B cell (primary cell): Measurements from ENCODE around the gene TPCN2. TPM values are rescaled to one million over a fixed set of nuclear protein-coding genes. Genes with fewer than 3 reads are reported as not detected.
"Not testable (repeated sequence)": the region's sequence is repeated elsewhere in the genome, so short reads cannot be mapped to it uniquely, and the experiment has no call there.

Experiments used
- ATAC-seq: fragments of 200-7000 bp; cut with Tn5 transposase; one replicate; pipeline ENCODE4 v1.10.0; 2021; ENCODE audit warnings: low read depth, mild to moderate bottlenecking, moderate number of reproducible peaks, moderate library complexity
- CTCF ChIA-PET: fragments of 350-600 bp; sonication (Branson Sonifier 250); formaldehyde crosslinking; loops from one replicate; lab custom pipeline; 2021; ENCODE audit warnings: antibody characterized with exemption, inconsistent platforms; lab: Charles Lee
- POLR2A ChIA-PET: fragments of 350-600 bp; sonication (Branson Sonifier 250); formaldehyde crosslinking; loops from one replicate; lab custom pipeline; 2021; ENCODE audit warnings: antibody characterized with exemption; lab: Charles Lee
- DNase-seq: peaks from one replicate; pipeline ENCODE4 v3.0.0; 2013
- H2AFZ ChIP-seq: 2 replicates; pipeline ENCODE4 v1.6.1; 2012; ENCODE audit warnings: mild to moderate bottlenecking, low read depth, low read length; ENCODE audit not compliant: insufficient read depth, poor library complexity, severe bottlenecking
- H3K27ac ChIP-seq, 2 donors: 1 replicate in 1 of 2; 2 replicates in 1 of 2; pipeline ENCODE4 v1.5.1; 2012 to 2013; ENCODE audit warnings: low read length in 2 of 2, mild to moderate bottlenecking in 2 of 2, moderate library complexity in 1 of 2
- H3K27me3 ChIP-seq, 4 experiments: fragments of 200-600 bp in 1 of 4; sonication (generic) in 1 of 4; replicated peaks in 1 of 4; 1 replicate in 2 of 4; 2 replicates in 2 of 4; pipeline versions ENCODE4 v1.6.1 to v1.7.0; 2013 to 2016; ENCODE audit warnings: low read length in 3 of 4, mild to moderate bottlenecking in 2 of 4, mixed read lengths in 1 of 4, moderate library complexity in 1 of 4; ENCODE audit not compliant: insufficient read depth in 4 of 4, control insufficient read depth in 3 of 4; ENCODE audit errors: control extremely low read depth in 1 of 4
- H3K36me3 ChIP-seq, 2 experiments: replicated peaks in 1 of 2; 1 replicate in 1 of 2; 2 replicates in 1 of 2; pipeline versions ENCODE4 v1.6.1 to v1.7.1; 2013; ENCODE audit warnings: low read length in 1 of 2; ENCODE audit not compliant: insufficient read depth in 2 of 2, control insufficient read depth in 1 of 2; ENCODE audit errors: control extremely low read depth in 1 of 2, extremely low read depth in 1 of 2
- H3K4me1 ChIP-seq, 2 donors: fragments of 200-600 bp in 1 of 2; sonication (generic) in 1 of 2; 1 replicate in 1 of 2; 2 replicates in 1 of 2; pipeline versions ENCODE4 v1.5.1 to v1.6.1; 2013 to 2017; ENCODE audit warnings: low read length in 2 of 2; ENCODE audit not compliant: control insufficient read depth in 2 of 2, insufficient read depth in 2 of 2
- H3K4me2 ChIP-seq: replicated peaks from 2 replicates; pipeline ENCODE3; 2012; ENCODE audit warnings: mild to moderate bottlenecking, low read depth, low read length; ENCODE audit not compliant: poor library complexity, severe bottlenecking
- H3K4me3 ChIP-seq, 5 experiments: fragments of 200-600 bp in 1 of 5; sonication (generic) in 1 of 5; 1 replicate in 3 of 5; 2 replicates in 2 of 5; pipeline versions ENCODE4 v1.5.1 to v1.7.0; 2011 to 2016; ENCODE audit warnings: low read length in 4 of 5, mild to moderate bottlenecking in 4 of 5, low read depth in 2 of 5, control low read depth in 1 of 5, moderate library complexity in 1 of 5; ENCODE audit not compliant: insufficient read depth in 1 of 5; ENCODE audit errors: control extremely low read depth in 1 of 5, extremely low read depth in 1 of 5
- H3K79me2 ChIP-seq: fragments of 200-600 bp; sonication (generic); one replicate; pipeline ENCODE4 v1.6.0; 2016; ENCODE audit warnings: low read length; ENCODE audit not compliant: control insufficient read depth, insufficient read depth
- H3K9ac ChIP-seq: fragments of 200-600 bp; sonication (generic); 2 replicates; pipeline ENCODE4 v1.6.1; 2017; ENCODE audit warnings: mild to moderate bottlenecking, low read length, moderate library complexity
- H3K9me3 ChIP-seq, 3 donors: one replicate each; pipeline versions ENCODE4 v1.6.1 to v1.7.1; 2013; ENCODE audit warnings: low read length in 2 of 3; ENCODE audit not compliant: control insufficient read depth in 2 of 3, insufficient read depth in 1 of 3; ENCODE audit errors: control extremely low read depth in 1 of 3
- H4K20me1 ChIP-seq: 2 replicates; pipeline ENCODE4 v1.6.0; 2012; ENCODE audit warnings: mild to moderate bottlenecking, low read length; ENCODE audit not compliant: insufficient read depth, control insufficient read depth, poor library complexity, severe bottlenecking
- H3K27ac Mint-ChIP-seq: one replicate; pipeline ENCODE4 v1.8.0; 2021; ENCODE audit warnings: mixed read lengths
- H3K27me3 Mint-ChIP-seq: one replicate; pipeline ENCODE4 v1.8.0; 2021; ENCODE audit warnings: mixed read lengths
- H3K4me1 Mint-ChIP-seq: one replicate; pipeline ENCODE4 v1.8.0; 2021; ENCODE audit warnings: mixed read lengths
- H3K4me3 Mint-ChIP-seq: one replicate; pipeline ENCODE4 v1.8.0; 2021; ENCODE audit warnings: mixed read lengths
- H3K9me3 Mint-ChIP-seq: one replicate; pipeline ENCODE4 v1.8.0; 2022; ENCODE audit warnings: mixed read lengths; ENCODE audit not compliant: insufficient read depth
- CTCF ChIP-seq: fragments of 200-600 bp; IDR thresholded peaks from one replicate; pipeline ENCODE4 v1.8.0; 2022; ENCODE audit warnings: antibody characterized with exemption, mild to moderate bottlenecking
- EZH2 ChIP-seq: IDR thresholded peaks from 2 replicates; pipeline ENCODE4 v1.6.1; 2012; ENCODE audit warnings: borderline replicate concordance, low read depth, mild to moderate bottlenecking, moderate library complexity, low read length; ENCODE audit not compliant: insufficient read depth, poor library complexity, severe bottlenecking
- WGBS: methylation state at CpG from one replicate; pipeline ENCODE4 v1.1.5; 2013; ENCODE audit warnings: missing lambda C conversion rate; ENCODE audit not compliant: insufficient coverage; 5-methylcytosine and 5-hydroxymethylcytosine counted together
- intact Hi-C: fragments of 100-400 bp; cut with micrococcal nuclease; formaldehyde crosslinking; loops from one replicate; pipeline ENCODE4 v1.10.0; 2022
- polyA plus RNA-seq: library from polyadenylated mRNA; depleted of rRNA; stranded (reverse); fragments of >200 nt; gene quantifications from 2 replicates; pipeline ENCODE4 v1.2.3, GENCODE V29; 2012
- total RNA-seq, 2 donors: library from RNA; stranded (reverse); fragments of 120-200 nt in 1 of 2; gene quantifications; 1 replicate in 1 of 2; 2 replicates in 1 of 2; pipeline versions ENCODE4 v1.2.3 to v1.2.4, GENCODE V29; 2013 to 2022

TPCN2 gene
- total and polyA plus RNA-seq, 2 donors (not counting 1 experiment from before 2014, with no cell fraction given): 16.8 to 71.4 TPM

- ChIA-PET POLR2A (no interaction called here), CTCF (no interaction called here)
- WGBS: 100% methylated on average over 1 of the region's 4 CpGs
- no peak overlapping the region for H3K27ac ChIP-seq
- H3K4me1 ChIP-seq: peaks cover 0 to 3% of the 10 kb centered on the region in 2 donors
- peaks cover 5% of the 10 kb centered on the region for H3K4me1 Mint-ChIP-seq
- H3K36me3 ChIP-seq: no peaks in the 10 kb centered on the region
- no peak overlapping the region for H3K4me3 ChIP-seq
- TF ChIP-seq CTCF (no peak), EZH2 (no peak)
- no peak overlapping the region for H2AFZ ChIP-seq
- H3K27ac Mint-ChIP-seq: no peak overlapping the region
- no peaks in the 10 kb centered on the region for H4K20me1 ChIP-seq
- no peak for DNase-seq
- H3K9me3 Mint-ChIP-seq: peaks cover 11% of the 10 kb centered on the region
- H3K27me3 Mint-ChIP-seq: no peaks in the 10 kb centered on the region
- H3K9me3 ChIP-seq: peaks cover 0 to 39% (median 7%) of the 10 kb centered on the region in 3 donors
- intact Hi-C loops: no loop called here
- H3K27me3 ChIP-seq: no peaks in the 10 kb centered on the region
- no peaks in the 10 kb centered on the region for H3K79me2 ChIP-seq
- ATAC-seq: no peak
- no peak overlapping the region for H3K4me3 Mint-ChIP-seq
- H3K9ac ChIP-seq: no peak overlapping the region
- H3K4me2 ChIP-seq: no peak overlapping the region
These were observed 84.5 kb downstream of the TPCN2 start for GRCh38 chr11:69133251-69133650.

GRCh38 chr11:69134182-69134581, 85.5 kb downstream of the TPCN2 start:
- H3K4me3 Mint-ChIP-seq, H3K27ac Mint-ChIP-seq, H3K27me3 ChIP-seq, H3K9me3 Mint-ChIP-seq, CTCF ChIA-PET, intact Hi-C loops, H3K4me3 ChIP-seq, ATAC-seq, POLR2A ChIA-PET, H3K79me2 ChIP-seq, DNase-seq, H3K4me1 ChIP-seq, H4K20me1 ChIP-seq, H3K4me2 ChIP-seq, H3K27ac ChIP-seq, H2AFZ ChIP-seq, H3K9ac ChIP-seq, H3K4me1 Mint-ChIP-seq, H3K36me3 ChIP-seq, H3K27me3 Mint-ChIP-seq: not testable (repeated sequence)
- WGBS: no CpG with 5 or more reads among the region's 2 CpGs
- H3K9me3 ChIP-seq: peaks cover 0 to 35% (median 7%) of the 10 kb centered on the region in 3 donors
